ENCODE results near the gene CCL2.

The CCL2 gene

DNA sequence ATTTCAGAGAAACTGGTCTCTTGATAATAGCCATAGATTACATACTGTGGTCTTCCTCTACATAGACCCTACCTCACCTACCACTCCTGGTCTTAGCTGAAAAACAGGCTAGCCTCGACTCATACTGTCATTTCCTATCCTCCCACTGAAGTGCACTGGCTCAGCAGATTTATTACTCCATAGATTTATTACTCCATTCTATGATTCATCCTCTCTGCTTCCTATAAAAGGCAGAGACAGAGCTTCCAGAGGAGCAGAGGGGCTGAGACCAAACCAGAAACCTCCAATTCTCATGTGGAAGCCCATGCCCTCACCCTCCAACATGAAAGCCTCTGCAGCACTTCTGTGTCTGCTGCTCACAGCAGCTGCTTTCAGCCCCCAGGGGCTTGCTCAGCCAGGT lies 14.9 kb downstream of the CCL2 start, which contains the start of gene CCL7:
CCL7 (plus strand) TSS at position 253 of the 400 bp plus-strand sequence; CDS start at position 323, 70 bp downstream.
- Mint-ChIP-seq H3K4me3 (no peak within 1 kb of the TSS), H3K27me3 (peaks cover 71% of the 10 kb centered on the region), H3K36me3 (ENCODE audit: low read depth) (no peaks in the 10 kb centered on the region), H3K4me1 (ENCODE audit: low read depth) (no peaks in the 10 kb centered on the region), H3K9me3 (no peaks in the 10 kb centered on the region), H3K27ac (no peak within 1 kb of the TSS)
- DNase-seq = no peak

DNA sequence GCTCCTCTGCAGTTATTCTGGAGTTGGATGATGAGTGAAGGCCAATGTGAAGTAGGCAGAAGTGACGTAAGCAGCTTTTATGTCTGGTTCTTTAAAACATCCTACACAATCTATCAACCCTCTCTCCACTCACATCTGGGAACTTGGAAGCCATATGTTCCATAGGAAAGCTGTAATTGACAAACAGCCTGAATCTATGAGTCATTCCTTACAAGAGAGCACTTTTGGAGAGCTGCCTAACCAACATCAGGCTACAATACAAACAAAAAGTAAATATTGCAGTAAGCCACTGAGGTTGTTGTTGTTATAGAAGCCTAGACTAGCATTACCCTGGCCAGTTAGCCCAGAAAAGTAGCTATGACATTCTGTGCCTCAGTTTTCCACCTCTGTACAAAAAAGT lies 20.8 kb downstream of the CCL2 start:
- no peak for DNase-seq
- Mint-ChIP-seq H3K4me3 (no peak overlapping the region), H3K9me3 (no peaks in the 10 kb centered on the region), H3K4me1 (ENCODE audit: low read depth) (no peaks in the 10 kb centered on the region), H3K27me3 (peaks cover 77% of the 10 kb centered on the region), H3K36me3 (ENCODE audit: low read depth) (no peaks in the 10 kb centered on the region), H3K27ac (no peak overlapping the region)

GRCh38 chr17:34276826-34277225 lies 21.7 kb downstream of the CCL2 start:
- peaks cover 77% of the 10 kb centered on the region for H3K27me3 Mint-ChIP-seq
- no peaks in the 10 kb centered on the region for H3K4me1 Mint-ChIP-seq (ENCODE audit: low read depth)
- DNase-seq = no peak
- H3K27ac Mint-ChIP-seq = no peak overlapping the region
- no peaks in the 10 kb centered on the region for H3K36me3 Mint-ChIP-seq (ENCODE audit: low read depth)
- no peak overlapping the region for H3K4me3 Mint-ChIP-seq
- no peaks in the 10 kb centered on the region for H3K9me3 Mint-ChIP-seq

DNA sequence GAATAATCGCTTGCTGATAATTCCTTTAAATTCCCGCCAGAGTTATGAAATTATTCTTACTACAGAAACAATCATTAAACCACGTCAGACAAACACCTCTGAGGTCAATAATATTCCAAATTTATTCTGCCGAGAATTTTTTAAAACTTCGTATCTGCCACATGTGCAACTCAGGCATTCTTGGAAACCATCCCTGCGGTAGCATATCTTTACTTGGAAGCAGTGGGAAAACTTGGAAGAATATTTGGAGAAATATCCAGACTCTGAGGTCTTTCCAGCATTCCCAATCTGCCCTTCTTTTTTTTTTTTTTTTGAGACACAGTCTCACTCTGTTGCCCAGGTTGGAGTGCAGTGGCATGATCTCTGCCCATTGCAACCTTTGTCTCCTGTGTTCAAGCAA lies 28.5 kb downstream of the CCL2 start:
- Mint-ChIP-seq H3K27ac (no peak overlapping the region), H3K36me3 (ENCODE audit: low read depth) (no peaks in the 10 kb centered on the region), H3K27me3 (peaks cover 57% of the 10 kb centered on the region), H3K4me3 (no peak overlapping the region), H3K9me3 (no peaks in the 10 kb centered on the region), H3K4me1 (ENCODE audit: low read depth) (no peaks in the 10 kb centered on the region)
- DNase-seq = no peak

GRCh38 chr17:34285286-34285792 lies 30.3 kb downstream of the CCL2 start, which contains the start of gene CCL11:
Gene CCL11 (plus strand): TSS chr17:34285742. CDS start chr17:34285809, 67 bp downstream.
- no peak within 1 kb of the TSS for H3K4me3 Mint-ChIP-seq
- no peaks in the 10 kb centered on the region for H3K36me3 Mint-ChIP-seq (ENCODE audit: low read depth)
- H3K27ac Mint-ChIP-seq = no peak within 1 kb of the TSS
- no peak for DNase-seq
- no peaks in the 10 kb centered on the region for H3K4me1 Mint-ChIP-seq (ENCODE audit: low read depth)
- no peaks in the 10 kb centered on the region for H3K9me3 Mint-ChIP-seq
- peaks cover 63% of the 10 kb centered on the region for H3K27me3 Mint-ChIP-seq

GRCh38 chr17:34287875-34288274 lies 32.8 kb downstream of the CCL2 start:
- Mint-ChIP-seq H3K9me3 (no peaks in the 10 kb centered on the region), H3K4me3 (no peak overlapping the region), H3K36me3 (ENCODE audit: low read depth) (no peaks in the 10 kb centered on the region), H3K4me1 (ENCODE audit: low read depth) (no peaks in the 10 kb centered on the region), H3K27me3 (peaks cover 51% of the 10 kb centered on the region), H3K27ac (no peak overlapping the region)
- no peak for DNase-seq

GRCh38 chr17:34290586-34290985 lies 35.5 kb downstream of the CCL2 start:
- Mint-ChIP-seq H3K36me3 (ENCODE audit: low read depth) (no peaks in the 10 kb centered on the region), H3K27ac (no peak overlapping the region), H3K4me3 (no peak overlapping the region), H3K9me3 (no peaks in the 10 kb centered on the region), H3K4me1 (ENCODE audit: low read depth) (no peaks in the 10 kb centered on the region), H3K27me3 (peaks cover 40% of the 10 kb centered on the region)
- no peak for DNase-seq

DNA sequence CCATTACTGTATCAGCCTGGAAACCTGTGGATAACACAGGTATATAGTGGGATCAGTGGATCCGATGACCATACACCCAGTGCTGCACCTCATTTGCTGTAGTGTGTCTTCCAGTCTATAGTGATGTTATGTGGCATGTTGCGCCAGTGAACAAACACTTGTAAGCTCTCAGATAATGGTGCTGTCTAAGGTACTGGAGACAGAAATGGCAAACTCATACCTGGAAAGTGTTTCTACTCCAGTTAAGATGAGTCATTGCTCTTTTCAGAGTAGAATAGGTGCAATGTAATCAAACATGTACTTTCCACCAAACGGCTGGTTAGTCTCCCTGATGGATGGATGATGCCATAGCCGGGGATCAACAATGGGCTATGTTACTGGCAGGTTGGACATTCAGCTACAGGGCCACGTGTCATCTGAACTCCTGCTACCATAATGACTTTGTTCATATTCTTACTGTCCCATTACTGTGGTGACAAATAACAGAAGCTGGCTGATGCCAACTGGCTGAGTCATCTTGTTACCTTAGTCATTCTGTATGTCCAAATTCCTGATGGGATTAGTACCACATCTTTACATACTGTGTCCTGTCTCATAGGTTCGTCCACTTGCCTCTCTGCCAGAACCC lies 36.8 kb downstream of the CCL2 start:
- Mint-ChIP-seq H3K4me1 (ENCODE audit: low read depth) (no peaks in the 10 kb centered on the region), H3K4me3 (no peak overlapping the region), H3K9me3 (no peaks in the 10 kb centered on the region), H3K36me3 (ENCODE audit: low read depth) (no peaks in the 10 kb centered on the region), H3K27ac (no peak overlapping the region), H3K27me3 (peaks cover 30% of the 10 kb centered on the region)
- no peak for DNase-seq

- Mint-ChIP-seq H3K36me3 (ENCODE audit: low read depth) (no peaks in the 10 kb centered on the region), H3K9me3 (peaks cover 3% of the 10 kb centered on the region), H3K27me3 (peaks cover 42% of the 10 kb centered on the region), H3K4me3 (no peak overlapping the region), H3K4me1 (ENCODE audit: low read depth) (no peaks in the 10 kb centered on the region), H3K27ac (no peak overlapping the region)
- no peak for DNase-seq
These were observed 43.9 kb downstream of the CCL2 start for GRCh38 chr17:34299027-34299426.

DNA sequence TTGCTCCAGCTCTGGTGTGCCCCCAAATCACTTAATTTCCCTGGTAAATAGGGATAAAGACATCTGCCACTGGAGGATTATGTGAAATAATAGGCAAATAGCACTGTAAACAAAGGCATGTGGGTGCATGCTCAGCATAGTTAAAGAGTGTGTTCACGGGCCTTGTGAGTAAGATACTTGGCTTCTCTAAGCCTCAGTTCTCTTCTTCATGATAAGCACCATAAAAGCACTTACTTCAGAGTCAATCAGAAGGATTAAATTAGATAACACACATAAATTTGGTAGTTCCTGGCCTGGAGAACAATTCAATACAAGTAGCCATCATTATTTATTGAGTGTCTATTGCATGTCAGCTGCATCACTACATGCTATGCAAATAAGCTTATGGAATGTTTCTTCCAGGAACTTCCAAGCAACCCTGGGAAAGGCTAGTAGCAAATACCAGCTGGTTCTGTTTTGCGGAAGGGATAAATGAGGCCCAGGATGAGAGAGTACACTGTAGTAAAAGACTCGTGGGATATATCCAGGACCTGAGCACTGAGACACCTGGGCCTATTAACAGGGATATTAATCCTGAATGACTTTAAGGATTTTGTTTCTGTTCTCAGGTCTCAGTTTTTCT lies 45.0 kb downstream of the CCL2 start:
- Mint-ChIP-seq H3K27me3 (peaks cover 42% of the 10 kb centered on the region), H3K9me3 (peaks cover 3% of the 10 kb centered on the region), H3K4me3 (no peak overlapping the region), H3K27ac (no peak overlapping the region), H3K4me1 (ENCODE audit: low read depth) (no peaks in the 10 kb centered on the region), H3K36me3 (ENCODE audit: low read depth) (no peaks in the 10 kb centered on the region)
- no peak for DNase-seq

- peaks cover 3% of the 10 kb centered on the region for H3K9me3 Mint-ChIP-seq
- DNase-seq = no peak
- H3K36me3 Mint-ChIP-seq (ENCODE audit: low read depth) = no peaks in the 10 kb centered on the region
These were observed 45.7 kb downstream of the CCL2 start for GRCh38 chr17:34300652-34301370.

DNA sequence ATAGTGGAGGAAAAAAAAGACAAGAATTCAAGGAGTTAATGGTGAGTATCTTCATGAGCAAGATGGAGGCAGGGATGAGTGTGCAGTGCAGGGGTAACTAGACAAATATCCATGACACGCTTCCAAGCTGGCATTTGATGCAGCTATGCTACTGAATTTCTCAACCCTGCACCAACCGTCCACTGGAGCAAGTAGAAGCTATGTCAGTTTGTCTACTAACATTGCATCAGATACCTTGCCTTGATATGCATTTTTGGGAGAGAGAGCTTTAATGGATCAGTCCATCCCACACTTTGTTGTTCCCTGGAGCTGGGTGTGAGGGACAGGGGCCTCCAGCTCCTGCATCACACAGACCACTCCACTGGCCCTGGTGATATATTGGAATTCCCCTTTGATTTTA lies 46.9 kb downstream of the CCL2 start:
- Mint-ChIP-seq H3K4me3 (no peak overlapping the region), H3K27ac (no peak overlapping the region), H3K36me3 (ENCODE audit: low read depth) (no peaks in the 10 kb centered on the region), H3K4me1 (ENCODE audit: low read depth) (no peaks in the 10 kb centered on the region), H3K9me3 (peaks cover 3% of the 10 kb centered on the region), H3K27me3 (peaks cover 53% of the 10 kb centered on the region)
- DNase-seq = no peak

More at GRCh38 chr17:34300652-34301370, 45.7 kb downstream of the CCL2 start:
- no peak overlapping the region for H3K4me3 Mint-ChIP-seq
- H3K4me1 Mint-ChIP-seq (ENCODE audit: low read depth) = no peaks in the 10 kb centered on the region
- peaks cover 45% of the 10 kb centered on the region for H3K27me3 Mint-ChIP-seq
- no peak overlapping the region for H3K27ac Mint-ChIP-seq

- H3K36me3 Mint-ChIP-seq (ENCODE audit: low read depth) = no peaks in the 10 kb centered on the region
- peaks cover 3% of the 10 kb centered on the region for H3K9me3 Mint-ChIP-seq
- H3K27me3 Mint-ChIP-seq = peaks cover 57% of the 10 kb centered on the region
- no peak overlapping the region for H3K27ac Mint-ChIP-seq
- H3K4me3 Mint-ChIP-seq = no peak overlapping the region
- peaks cover 2% of the 10 kb centered on the region for H3K4me1 Mint-ChIP-seq (ENCODE audit: low read depth)
- DNase-seq = no peak
These were observed 47.6 kb downstream of the CCL2 start for GRCh38 chr17:34302636-34303035.

DNA sequence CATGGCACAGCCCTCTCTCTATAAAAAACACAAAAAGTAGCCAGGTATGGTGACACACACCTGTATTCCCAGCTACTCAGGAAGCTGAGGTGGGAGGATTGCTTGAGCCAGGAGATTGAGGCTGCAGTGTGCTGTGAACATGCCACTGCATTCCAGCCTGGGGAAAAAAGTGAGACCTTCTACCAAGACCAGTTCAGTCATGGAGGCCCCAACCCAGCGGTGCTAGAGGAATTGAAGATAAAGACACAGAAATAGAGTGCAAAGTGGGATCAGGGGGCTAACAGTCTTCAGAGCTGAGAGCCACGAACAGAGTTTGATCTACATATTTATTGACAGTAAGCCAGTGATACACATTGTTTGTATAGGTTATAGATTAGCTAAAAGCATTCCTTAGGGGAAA lies 48.5 kb downstream of the CCL2 start:
- Mint-ChIP-seq H3K36me3 (ENCODE audit: low read depth) (no peaks in the 10 kb centered on the region), H3K9me3 (peaks cover under 1% of the 10 kb centered on the region), H3K27ac (no peak overlapping the region), H3K27me3 (peaks cover 58% of the 10 kb centered on the region), H3K4me1 (ENCODE audit: low read depth) (peaks cover 2% of the 10 kb centered on the region), H3K4me3 (no peak overlapping the region)
- no peak for DNase-seq

DNA sequence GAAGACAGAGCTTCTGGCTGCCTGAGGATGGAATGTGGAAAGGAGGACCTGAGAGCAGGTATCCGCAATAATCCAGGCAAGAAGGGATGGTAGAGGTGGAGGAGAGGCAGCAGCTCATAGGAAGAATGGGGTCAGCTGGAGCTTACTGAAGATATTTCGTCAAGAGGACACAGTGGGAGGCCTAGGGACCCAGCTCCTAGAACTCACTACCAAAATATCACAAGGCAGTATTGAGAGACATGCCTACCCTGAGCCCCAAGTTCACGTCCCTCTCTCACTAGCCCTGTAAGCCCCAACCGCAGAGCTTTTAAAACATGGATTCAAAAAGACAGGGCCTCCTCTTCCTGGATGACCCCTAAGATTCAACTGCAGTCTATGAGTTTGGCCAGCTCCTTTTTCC lies 50.0 kb downstream of the CCL2 start:
- Mint-ChIP-seq H3K4me1 (ENCODE audit: low read depth) (peaks cover 2% of the 10 kb centered on the region), H3K27me3 (peaks cover 44% of the 10 kb centered on the region), H3K27ac (no peak overlapping the region), H3K9me3 (no peaks in the 10 kb centered on the region), H3K36me3 (ENCODE audit: low read depth) (no peaks in the 10 kb centered on the region), H3K4me3 (no peak overlapping the region)
- no peak for DNase-seq
